GM12878 (cell line): ENCODE measurements around the gene SIRT7. TPM values are rescaled to one million over a fixed set of nuclear protein-coding genes. Genes with fewer than 3 reads are reported as not detected.

Source experiments
- ATAC-seq: fragments of 200-7000 bp; cut with Tn5 transposase; 3 replicates; pipeline ENCODE4 v1.9.1; 2020; ENCODE audit warnings: mild to moderate bottlenecking, moderate library complexity
- BruUV-seq: library from RNA; stranded (reverse); fragments of 400-500 nt; replicated peaks from 2 replicates; lab custom pipeline; 2021; lab: Mats Ljungman, UMichigan
- CTCF ChIA-PET: fragments of 300-600 bp; sonication (Branson Sonifier 250); formaldehyde crosslinking; extraction: SDS; loops from one replicate; lab custom pipeline; 2021; ENCODE audit warnings: inconsistent platforms; lab: Yijun Ruan, JAX
- POLR2A ChIA-PET: fragments of 350-600 bp; formaldehyde crosslinking; extraction: SDS; loops from one replicate; lab custom pipeline; 2021; ENCODE audit warnings: inconsistent platforms; lab: Charles Lee
- RAD21 ChIA-PET: fragments of 300-600 bp; sonication (Branson Sonifier 250); formaldehyde crosslinking; loops from one replicate; lab custom pipeline; 2023; ENCODE audit warnings: antibody characterized with exemption; ENCODE audit not compliant: unreplicated experiment; lab: Charles Lee
- SMC1A ChIA-PET: fragments of 300-600 bp; sonication (Branson Sonifier 250); formaldehyde crosslinking; loops from one replicate; lab custom pipeline; 2023; ENCODE audit not compliant: unreplicated experiment, uncharacterized antibody; lab: Charles Lee
- DNase-seq: peaks from one replicate; pipeline ENCODE4 v3.0.0-alpha.2; 2011; ENCODE audit warnings: low read depth, low spot score
- FAIRE-seq: peaks from 3 replicates; lab custom pipeline; 2011; peaks lifted over from hg19 to GRCh38; lab: Jason Lieb, UNC
- H2AFZ ChIP-seq: 2 replicates; pipeline ENCODE4 v1.6.0; 2011; ENCODE audit warnings: low read depth, low read length, control low read depth; ENCODE audit not compliant: control insufficient read depth
- H3K27ac ChIP-seq: 2 replicates; pipeline ENCODE4 v1.5.1; 2011; ENCODE audit warnings: control low read depth; ENCODE audit not compliant: control insufficient read depth, insufficient read depth
- H3K27me3 ChIP-seq, 2 experiments: replicated peaks in 1 of 2; 2 replicates each; pipeline versions ENCODE4 v1.6.0 to v1.6.1; 2011; ENCODE audit warnings: low read length in 1 of 2; ENCODE audit not compliant: control insufficient read depth in 2 of 2, insufficient read depth in 2 of 2
- H3K36me3 ChIP-seq, 2 experiments: 2 replicates each; pipeline ENCODE4 v1.5.1; 2011; ENCODE audit warnings: low read length in 1 of 2; ENCODE audit not compliant: control insufficient read depth in 2 of 2, insufficient read depth in 2 of 2
- H3K4me1 ChIP-seq: 2 replicates; pipeline ENCODE4 v1.6.1; 2011; ENCODE audit warnings: mild to moderate bottlenecking, low read length, moderate library complexity, mixed read lengths; ENCODE audit not compliant: control insufficient read depth, insufficient read depth
- H3K4me2 ChIP-seq: 2 replicates; pipeline ENCODE4 v1.6.0; 2011; ENCODE audit warnings: control low read depth; ENCODE audit not compliant: control insufficient read depth, insufficient read depth
- H3K4me3 ChIP-seq: fragments of 200-600 bp; sonication (generic); 2 replicates; pipeline ENCODE4 v1.5.1; 2016
- H3K79me2 ChIP-seq: 2 replicates; pipeline ENCODE4 v1.6.0; 2011; ENCODE audit warnings: low read length; ENCODE audit not compliant: control insufficient read depth, insufficient read depth
- H3K9ac ChIP-seq: 2 replicates; pipeline ENCODE4 v1.8.0; 2011; ENCODE audit warnings: low read length, control low read depth, mixed read lengths; ENCODE audit not compliant: control insufficient read depth, insufficient read depth
- H3K9me3 ChIP-seq: replicated peaks from 3 replicates; pipeline ENCODE4 v1.5.1; 2011; ENCODE audit warnings: mild to moderate bottlenecking, low read length; ENCODE audit not compliant: control insufficient read depth, insufficient read depth
- H4K20me1 ChIP-seq: 2 replicates; pipeline ENCODE4 v1.6.0; 2011; ENCODE audit not compliant: control insufficient read depth, insufficient read depth
- BHLHE40 ChIP-seq, 2 experiments: fragments of 450-650 bp in 1 of 2; IDR thresholded peaks; 2 replicates each; pipeline ENCODE4 v1.6.1; 2011 to 2017; ENCODE audit warnings: low read depth in 2 of 2, borderline replicate concordance in 1 of 2, improper control_type of control experiment in 1 of 2, low read length in 1 of 2, mild to moderate bottlenecking in 1 of 2
- CBFB ChIP-seq: IDR thresholded peaks from 2 replicates; pipeline ENCODE4 v1.6.1; 2016; ENCODE audit warnings: antibody characterized with exemption, low read depth
- ETV6 ChIP-seq, 2 experiments: fragments of 450-650 bp in 1 of 2; IDR thresholded peaks in 1 of 2; conservative IDR thresholded peaks in 1 of 2; 2 replicates each; pipeline ENCODE4 v1.6.1; 2014; ENCODE audit warnings: antibody characterized with exemption in 1 of 2, borderline replicate concordance in 1 of 2, low read depth in 1 of 2, mild to moderate bottlenecking in 1 of 2, moderate library complexity in 1 of 2
- MXI1 ChIP-seq: fragments of 150-350 bp; IDR thresholded peaks from 2 replicates; pipeline ENCODE4 v1.6.1; 2011; ENCODE audit warnings: low read depth, mild to moderate bottlenecking, inconsistent platforms, low read length, improper control_type of control experiment
- PAX5 ChIP-seq: IDR thresholded peaks from 2 replicates; pipeline ENCODE4 v1.6.1; 2011; ENCODE audit warnings: low read depth, low read length, borderline replicate concordance
- SREBF1 ChIP-seq: IDR thresholded peaks from 2 replicates; pipeline ENCODE4 v1.6.1; 2012; ENCODE audit warnings: mild to moderate bottlenecking, low read length
- ZBED1 ChIP-seq: IDR thresholded peaks from 2 replicates; pipeline ENCODE4 v1.6.1; 2016; ENCODE audit warnings: borderline replicate concordance
- ZNF622 ChIP-seq: fragments of 450-650 bp; IDR thresholded peaks from 2 replicates; pipeline ENCODE4 v1.6.1; 2017; ENCODE audit warnings: mild to moderate bottlenecking, inconsistent platforms
- WGBS: methylation state at CpG from one replicate; pipeline ENCODE4 v1.1.6; 2016; ENCODE audit warnings: low lambda C conversion rate; ENCODE audit not compliant: insufficient replicate concordance, insufficient coverage; ENCODE audit errors: missing lambda C conversion rate; 5-methylcytosine and 5-hydroxymethylcytosine counted together
- in situ Hi-C: fragments of 300-500 bp; cut with MboI; formaldehyde crosslinking; loops from 9 replicates; pipeline ENCODE4 v1.14.3; 2018; ENCODE audit warnings: mixed read lengths
- intact Hi-C: fragments of 100-400 bp; cut with micrococcal nuclease; formaldehyde crosslinking; loops from one replicate; pipeline ENCODE4 v1.14.2; 2022; ENCODE audit not compliant: unreplicated experiment
- polyA plus RNA-seq, 11 experiments: library from polyadenylated mRNA; depleted of rRNA in 4 of 11; unstranded in 6 of 11; stranded (reverse) in 5 of 11; fragments of >200 nt; fragmentation: Nextera tagmentation in 4 of 11; fragmentation: Illumina TruSeq in 1 of 11; extraction: Ambion mirVana in 4 of 11; extraction: Trizol in 1 of 11; gene quantifications; 1 replicate in 1 of 11; 2 replicates in 10 of 11; pipeline versions ENCODE4 v1.2.1 to v1.2.3, GENCODE V29; 2011 to 2016; ENCODE audit warnings: inconsistent platforms in 2 of 11, missing spikeins in 2 of 11, low read depth in 1 of 11
- total RNA-seq, 4 experiments: library from RNA; depleted of rRNA in 3 of 4; stranded (reverse); fragments of >200 nt in 3 of 4; fragmentation: Illumina TruSeq in 1 of 4; extraction: Trizol in 1 of 4; gene quantifications; 2 replicates each; pipeline versions ENCODE4 v1.2.1 to v1.2.3, GENCODE V29; 2013 to 2021
- TF ChIP-seq, protein P1 (sequence below): IDR thresholded peaks from 2 replicates; pipeline ENCODE4 v1.6.1; 2012; ENCODE audit warnings: low read depth, low read length, improper control_type of control experiment
- TF ChIP-seq, protein P2 (sequence below): IDR thresholded peaks from 2 replicates; pipeline ENCODE4 v1.6.1; 2012; ENCODE audit warnings: low read depth, low read length, improper control_type of control experiment
- TF ChIP-seq, protein P3 (sequence below): fragments of 450-650 bp; IDR thresholded peaks from 2 replicates; pipeline ENCODE4 v1.6.1; 2014; ENCODE audit warnings: mild to moderate bottlenecking
- TF ChIP-seq, protein P4 (sequence below): fragments of 150-350 bp; IDR thresholded peaks from 2 replicates; pipeline ENCODE4 v1.6.1; 2016; ENCODE audit warnings: low read depth, low read length

The SIRT7 gene
- total and polyA plus RNA-seq, 10 of the 15 experiments (the other 5 are each of a cell fraction or from before 2014, with no cell fraction given) = 1.2 to 56.2 (median 22.7) TPM

DNA sequence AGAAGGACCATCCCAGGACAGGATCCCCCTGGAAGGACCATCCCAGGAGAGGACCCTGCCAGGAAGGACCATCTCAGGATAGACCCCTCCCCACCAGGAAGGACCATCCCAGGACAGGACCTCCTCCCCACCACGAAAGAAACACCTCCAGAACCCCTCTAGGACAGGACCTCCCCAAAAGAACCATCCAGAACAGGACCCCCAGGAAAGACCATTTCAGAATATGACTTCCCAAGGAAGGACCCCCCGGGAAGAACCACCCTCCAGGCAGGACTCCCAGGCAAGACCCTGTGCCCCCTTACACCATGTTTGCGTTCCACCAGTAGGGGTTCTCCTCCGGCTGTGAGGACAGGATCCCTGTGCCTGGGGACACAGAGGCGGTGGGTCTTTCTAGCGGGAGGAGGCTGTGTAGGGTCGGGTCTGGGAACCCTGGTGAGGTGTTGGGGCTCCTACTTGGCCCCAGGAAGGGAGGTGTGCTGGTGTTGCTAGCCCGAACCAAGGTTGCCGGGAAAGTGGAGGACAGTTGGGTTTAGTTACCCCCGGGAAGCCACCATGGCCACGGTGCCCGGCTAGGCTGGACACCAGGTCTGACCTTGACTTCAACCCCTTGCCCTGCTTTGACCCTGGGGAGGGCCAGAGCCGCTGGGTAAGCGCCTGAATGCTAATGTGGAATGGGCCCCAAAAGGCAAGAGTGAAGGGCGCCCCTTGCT, 40.8 kb upstream of the SIRT7 start:
- Histone ChIP-seq H3K4me2 (no peak overlapping the region), H3K27me3 (peaks cover 8 to 20% of the 10 kb centered on the region in 2 experiments)

More for the DNA sequence above, 40.8 kb upstream of the SIRT7 start:
- ChIA-PET SMC1A (interaction anchor here (0.9 to 1.3 kb wide), 5 partner anchors 16 to 196 kb away, joined by 4 to 8 read pairs (median 4); partner anchors contain the start of genes CENPX and LRRC45), POLR2A (interaction anchor here (1.0 to 1.6 kb wide), 2 partner anchors 63 to 71 kb away, joined by 3 to 8 read pairs; no protein-coding TSS in a partner anchor), RAD21 (interaction anchor here (0.7 to 3.0 kb wide), 15 partner anchors 9 to 204 kb away, joined by 3 to 68 read pairs (median 4); partner anchors contain the start of genes CENPX, DCXR, LRRC45 and RAC3), CTCF (interaction anchor here (0.7 to 2.3 kb wide), 18 partner anchors 8 to 196 kb away, joined by 3 to 89 read pairs (median 4); partner anchors contain the start of genes CENPX, DCXR, LRRC45 and MAFG)
- FAIRE-seq (no peak), ATAC-seq (no peak), DNase-seq (no peak)
- no TSS peak for BruUV-seq
- H3K79me2 ChIP-seq = no peaks in the 10 kb centered on the region
- TF ChIP-seq ZNF622 = no peak
- no peak for TF ChIP-seq SREBF1
- no peak for TF ChIP-seq CBFB
- TF ChIP-seq, protein P1, sequence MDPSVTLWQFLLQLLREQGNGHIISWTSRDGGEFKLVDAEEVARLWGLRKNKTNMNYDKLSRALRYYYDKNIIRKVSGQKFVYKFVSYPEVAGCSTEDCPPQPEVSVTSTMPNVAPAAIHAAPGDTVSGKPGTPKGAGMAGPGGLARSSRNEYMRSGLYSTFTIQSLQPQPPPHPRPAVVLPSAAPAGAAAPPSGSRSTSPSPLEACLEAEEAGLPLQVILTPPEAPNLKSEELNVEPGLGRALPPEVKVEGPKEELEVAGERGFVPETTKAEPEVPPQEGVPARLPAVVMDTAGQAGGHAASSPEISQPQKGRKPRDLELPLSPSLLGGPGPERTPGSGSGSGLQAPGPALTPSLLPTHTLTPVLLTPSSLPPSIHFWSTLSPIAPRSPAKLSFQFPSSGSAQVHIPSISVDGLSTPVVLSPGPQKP = no peak
- no peak for TF ChIP-seq BHLHE40 (IDR thresholded peaks at IDR 0.05; ENCODE audit: borderline replicate concordance in 1 of 2, low read depth in 2 of 2, low read length in 1 of 2)
- no peak for TF ChIP-seq PAX5
- TF ChIP-seq MXI1 = no peak
- TF ChIP-seq, protein P2, sequence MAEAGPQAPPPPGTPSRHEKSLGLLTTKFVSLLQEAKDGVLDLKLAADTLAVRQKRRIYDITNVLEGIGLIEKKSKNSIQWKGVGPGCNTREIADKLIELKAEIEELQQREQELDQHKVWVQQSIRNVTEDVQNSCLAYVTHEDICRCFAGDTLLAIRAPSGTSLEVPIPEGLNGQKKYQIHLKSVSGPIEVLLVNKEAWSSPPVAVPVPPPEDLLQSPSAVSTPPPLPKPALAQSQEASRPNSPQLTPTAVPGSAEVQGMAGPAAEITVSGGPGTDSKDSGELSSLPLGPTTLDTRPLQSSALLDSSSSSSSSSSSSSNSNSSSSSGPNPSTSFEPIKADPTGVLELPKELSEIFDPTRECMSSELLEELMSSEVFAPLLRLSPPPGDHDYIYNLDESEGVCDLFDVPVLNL = no peak
- TF ChIP-seq ETV6 (conservative IDR thresholded peaks at IDR 0.05 in 1 of 2, IDR thresholded peaks at IDR 0.05 in 1 of 2; ENCODE audit: borderline replicate concordance in 1 of 2, low read depth in 1 of 2) = no peak
- no peak for TF ChIP-seq ZBED1
- TF ChIP-seq, protein P3, sequence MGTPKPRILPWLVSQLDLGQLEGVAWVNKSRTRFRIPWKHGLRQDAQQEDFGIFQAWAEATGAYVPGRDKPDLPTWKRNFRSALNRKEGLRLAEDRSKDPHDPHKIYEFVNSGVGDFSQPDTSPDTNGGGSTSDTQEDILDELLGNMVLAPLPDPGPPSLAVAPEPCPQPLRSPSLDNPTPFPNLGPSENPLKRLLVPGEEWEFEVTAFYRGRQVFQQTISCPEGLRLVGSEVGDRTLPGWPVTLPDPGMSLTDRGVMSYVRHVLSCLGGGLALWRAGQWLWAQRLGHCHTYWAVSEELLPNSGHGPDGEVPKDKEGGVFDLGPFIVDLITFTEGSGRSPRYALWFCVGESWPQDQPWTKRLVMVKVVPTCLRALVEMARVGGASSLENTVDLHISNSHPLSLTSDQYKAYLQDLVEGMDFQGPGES = no peak
- TF ChIP-seq, protein P4, sequence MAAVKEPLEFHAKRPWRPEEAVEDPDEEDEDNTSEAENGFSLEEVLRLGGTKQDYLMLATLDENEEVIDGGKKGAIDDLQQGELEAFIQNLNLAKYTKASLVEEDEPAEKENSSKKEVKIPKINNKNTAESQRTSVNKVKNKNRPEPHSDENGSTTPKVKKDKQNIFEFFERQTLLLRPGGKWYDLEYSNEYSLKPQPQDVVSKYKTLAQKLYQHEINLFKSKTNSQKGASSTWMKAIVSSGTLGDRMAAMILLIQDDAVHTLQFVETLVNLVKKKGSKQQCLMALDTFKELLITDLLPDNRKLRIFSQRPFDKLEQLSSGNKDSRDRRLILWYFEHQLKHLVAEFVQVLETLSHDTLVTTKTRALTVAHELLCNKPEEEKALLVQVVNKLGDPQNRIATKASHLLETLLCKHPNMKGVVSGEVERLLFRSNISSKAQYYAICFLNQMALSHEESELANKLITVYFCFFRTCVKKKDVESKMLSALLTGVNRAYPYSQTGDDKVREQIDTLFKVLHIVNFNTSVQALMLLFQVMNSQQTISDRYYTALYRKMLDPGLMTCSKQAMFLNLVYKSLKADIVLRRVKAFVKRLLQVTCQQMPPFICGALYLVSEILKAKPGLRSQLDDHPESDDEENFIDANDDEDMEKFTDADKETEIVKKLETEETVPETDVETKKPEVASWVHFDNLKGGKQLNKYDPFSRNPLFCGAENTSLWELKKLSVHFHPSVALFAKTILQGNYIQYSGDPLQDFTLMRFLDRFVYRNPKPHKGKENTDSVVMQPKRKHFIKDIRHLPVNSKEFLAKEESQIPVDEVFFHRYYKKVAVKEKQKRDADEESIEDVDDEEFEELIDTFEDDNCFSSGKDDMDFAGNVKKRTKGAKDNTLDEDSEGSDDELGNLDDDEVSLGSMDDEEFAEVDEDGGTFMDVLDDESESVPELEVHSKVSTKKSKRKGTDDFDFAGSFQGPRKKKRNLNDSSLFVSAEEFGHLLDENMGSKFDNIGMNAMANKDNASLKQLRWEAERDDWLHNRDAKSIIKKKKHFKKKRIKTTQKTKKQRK = no peak
- 68% methylated on average over 15 of the region's 15 CpGs for WGBS
- H2AFZ ChIP-seq = no peak overlapping the region
- no peak overlapping the region for H3K4me3 ChIP-seq
- no peaks in the 10 kb centered on the region for H3K36me3 ChIP-seq
- H3K4me1 ChIP-seq = no peaks in the 10 kb centered on the region
- H4K20me1 ChIP-seq = no peaks in the 10 kb centered on the region
- intact Hi-C loops (loop anchor here (1.0 kb wide), 2 partner anchors 63 to 196 kb away; no protein-coding TSS in a partner anchor), in situ Hi-C loops (no loop called here)
- H3K9me3 ChIP-seq = no peaks in the 10 kb centered on the region
- H3K27ac ChIP-seq = no peak overlapping the region
- H3K9ac ChIP-seq = no peak overlapping the region
